ENCODE results near the gene GNAT1. TPM values are rescaled to one million over a fixed set of nuclear protein-coding genes. Genes with fewer than 3 reads are reported as not detected.

The GNAT1 gene
- total RNA-seq, 1 donor = not detected

DNA sequence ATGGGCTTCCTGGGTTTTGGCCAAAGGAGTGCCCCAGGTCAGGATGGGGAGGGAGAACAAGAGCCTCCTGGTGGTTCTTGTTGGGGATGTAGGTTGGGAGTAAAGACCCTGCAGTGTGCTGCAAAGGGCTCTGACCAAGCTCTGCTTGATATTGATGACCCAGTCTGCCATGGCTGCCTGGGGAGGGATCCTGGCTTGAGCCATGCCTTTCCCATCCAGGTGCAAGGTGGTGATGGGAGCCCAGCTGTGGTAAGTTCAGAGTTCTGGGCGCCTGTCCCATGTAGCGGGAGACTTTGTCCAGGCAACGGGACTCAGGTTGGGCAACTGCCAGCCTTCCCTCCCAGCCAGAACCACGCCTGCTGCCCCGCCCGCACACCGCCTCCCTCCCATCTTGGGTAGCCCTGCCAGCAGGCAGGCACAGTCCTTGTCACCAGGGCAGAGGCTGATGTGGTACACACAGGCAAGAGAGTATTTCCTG is 47.2 kb downstream of the GNAT1 start:
- DNase-seq (ENCODE audit: low read depth) = peak; percentile 44
- H3K4me3 ChIP-seq (ENCODE audit: low read depth, low read length) = peak overlapping the region; percentile 93
- TF ChIP-seq, protein P1, sequence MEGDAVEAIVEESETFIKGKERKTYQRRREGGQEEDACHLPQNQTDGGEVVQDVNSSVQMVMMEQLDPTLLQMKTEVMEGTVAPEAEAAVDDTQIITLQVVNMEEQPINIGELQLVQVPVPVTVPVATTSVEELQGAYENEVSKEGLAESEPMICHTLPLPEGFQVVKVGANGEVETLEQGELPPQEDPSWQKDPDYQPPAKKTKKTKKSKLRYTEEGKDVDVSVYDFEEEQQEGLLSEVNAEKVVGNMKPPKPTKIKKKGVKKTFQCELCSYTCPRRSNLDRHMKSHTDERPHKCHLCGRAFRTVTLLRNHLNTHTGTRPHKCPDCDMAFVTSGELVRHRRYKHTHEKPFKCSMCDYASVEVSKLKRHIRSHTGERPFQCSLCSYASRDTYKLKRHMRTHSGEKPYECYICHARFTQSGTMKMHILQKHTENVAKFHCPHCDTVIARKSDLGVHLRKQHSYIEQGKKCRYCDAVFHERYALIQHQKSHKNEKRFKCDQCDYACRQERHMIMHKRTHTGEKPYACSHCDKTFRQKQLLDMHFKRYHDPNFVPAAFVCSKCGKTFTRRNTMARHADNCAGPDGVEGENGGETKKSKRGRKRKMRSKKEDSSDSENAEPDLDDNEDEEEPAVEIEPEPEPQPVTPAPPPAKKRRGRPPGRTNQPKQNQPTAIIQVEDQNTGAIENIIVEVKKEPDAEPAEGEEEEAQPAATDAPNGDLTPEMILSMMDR (IDR thresholded peaks at IDR 0.05; ENCODE audit: insufficient read depth, low read length) = peak; percentile 16

DNA sequence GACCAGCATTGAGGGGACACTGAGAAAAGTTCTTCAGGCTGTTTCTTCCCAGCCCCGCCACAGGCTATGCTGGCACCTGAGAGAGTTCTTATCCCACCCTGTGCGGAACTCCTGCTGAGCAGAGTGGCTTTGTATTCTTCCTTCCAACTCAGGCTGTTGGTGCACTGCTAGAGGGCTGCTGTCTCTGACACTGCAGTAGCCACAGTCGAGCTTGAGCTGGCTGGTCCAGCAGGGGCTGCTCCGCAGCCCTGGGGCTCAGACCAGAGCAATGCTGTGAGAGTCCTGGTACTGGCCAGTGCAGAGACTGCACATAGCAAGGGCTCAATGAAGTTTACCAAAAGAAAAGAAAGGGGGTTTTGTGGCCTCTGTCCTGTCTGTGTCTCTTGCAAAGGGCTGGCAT is 48.2 kb downstream of the GNAT1 start:
- TF ChIP-seq, protein P1 (IDR thresholded peaks at IDR 0.05; ENCODE audit: insufficient read depth, low read length) = no peak
- no peak for DNase-seq (ENCODE audit: low read depth)
- no peak overlapping the region for H3K4me3 ChIP-seq (ENCODE audit: low read depth, low read length)

DNA sequence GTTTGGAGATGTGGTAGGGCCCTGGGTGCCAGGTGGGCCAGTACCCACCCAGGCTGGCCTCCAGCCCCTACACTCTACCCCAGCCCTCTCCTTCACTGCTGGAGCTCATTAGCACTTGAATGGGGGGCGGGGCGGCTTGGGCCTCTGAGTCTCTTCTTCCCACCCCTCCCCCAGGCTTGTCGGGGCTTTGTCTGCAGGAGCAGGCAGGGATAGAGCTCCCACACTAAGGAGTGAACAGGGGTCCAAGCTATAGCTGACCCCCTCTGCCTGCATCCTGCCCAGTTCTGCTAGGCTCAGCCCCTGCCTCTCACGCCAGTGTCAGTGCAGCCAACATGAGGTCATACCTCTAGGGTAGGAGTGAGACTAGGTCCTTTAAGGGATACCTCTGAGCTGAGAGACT is 49.8 kb downstream of the GNAT1 start:
- H3K4me3 ChIP-seq (ENCODE audit: low read depth, low read length) = no peak overlapping the region
- DNase-seq (ENCODE audit: low read depth) = no peak
- TF ChIP-seq, protein P1 (IDR thresholded peaks at IDR 0.05; ENCODE audit: insufficient read depth, low read length) = no peak

DNA sequence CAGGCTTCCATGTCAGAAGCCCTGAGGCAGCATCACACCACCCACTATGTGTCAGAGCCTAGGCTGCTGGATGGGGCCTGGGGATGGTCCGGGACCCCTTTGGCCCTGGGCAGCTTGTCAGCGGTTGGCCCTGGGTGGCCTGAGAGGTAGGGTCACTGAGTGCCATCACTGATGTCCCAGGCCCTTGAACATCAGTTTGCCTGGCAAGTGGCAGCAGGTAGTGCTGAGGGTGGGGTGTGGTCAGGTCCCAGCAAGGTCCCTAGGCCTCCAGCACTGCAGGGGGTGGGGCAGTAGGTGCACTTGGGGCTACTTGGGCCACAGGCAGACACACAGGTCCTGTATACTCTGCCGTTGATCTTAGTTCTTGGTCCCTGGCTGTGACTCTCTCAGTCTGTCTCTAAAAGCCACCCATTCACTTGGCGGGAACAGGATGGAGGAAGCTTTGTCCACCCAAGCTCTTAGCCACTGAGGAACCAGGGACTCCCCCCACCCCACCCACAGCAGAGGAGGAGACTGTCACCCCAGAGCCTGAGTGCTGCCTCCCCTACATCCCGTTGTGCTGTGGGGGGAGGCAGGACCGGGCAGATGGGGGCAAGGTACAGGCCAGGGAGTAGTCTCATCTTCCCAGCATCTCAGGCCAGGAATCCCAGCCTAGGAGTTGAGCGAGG is 50.4 kb downstream of the GNAT1 start:
- TF ChIP-seq, protein P1 (IDR thresholded peaks at IDR 0.05; ENCODE audit: insufficient read depth, low read length) = no peak
- no peak for DNase-seq (ENCODE audit: low read depth)
- H3K4me3 ChIP-seq (ENCODE audit: low read depth, low read length) = no peak overlapping the region

DNA sequence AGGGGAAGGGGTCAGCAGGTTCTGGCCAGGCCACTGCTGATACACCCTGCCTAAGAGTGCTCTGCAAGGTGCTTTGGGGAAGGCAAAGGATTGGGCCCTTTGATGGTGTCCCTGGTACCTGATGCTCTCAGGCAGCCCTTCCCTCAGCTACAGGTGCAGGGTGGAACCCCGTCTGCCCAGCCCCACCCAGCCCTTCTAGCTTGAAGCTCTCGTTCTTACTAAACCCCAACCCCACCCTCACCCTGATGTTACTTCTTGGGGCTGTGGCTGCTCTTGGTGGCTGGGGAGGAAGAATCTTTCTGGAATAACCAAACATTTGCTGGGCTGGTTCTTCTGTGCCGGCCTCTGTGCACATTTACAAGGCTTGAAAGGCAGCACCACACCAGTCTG is 51.0 kb downstream of the GNAT1 start:
- TF ChIP-seq, protein P1 (IDR thresholded peaks at IDR 0.05; ENCODE audit: insufficient read depth, low read length) = no peak
- no peak for DNase-seq (ENCODE audit: low read depth)
- no peak overlapping the region for H3K4me3 ChIP-seq (ENCODE audit: low read depth, low read length)

GRCh38 chr3:50242851-50243542 is 51.6 kb downstream of the GNAT1 start:
- TF ChIP-seq, protein P1 (IDR thresholded peaks at IDR 0.05; ENCODE audit: insufficient read depth, low read length) = no peak
- peak overlapping the region; percentile 22 for H3K4me3 ChIP-seq (ENCODE audit: low read depth, low read length)
- DNase-seq (ENCODE audit: low read depth) = peak; percentile 59
